Measurements from ENCODE around the gene ZNF436.
"Not testable (repeated sequence)": the region's sequence is repeated elsewhere in the genome, so short reads cannot be mapped to it uniquely, and the experiment has no call there.

The ZNF436 gene

GRCh38 chr1:23366146-23366545 is 3.5 kb downstream of the ZNF436 start:
- DNase-seq: no peak

- no peak for DNase-seq
Measured at GRCh38 chr1:23362218-23362713, 7.4 kb downstream of the ZNF436 start.

GRCh38 chr1:23358310-23358875 is 11.2 kb downstream of the ZNF436 start:
- DNase-seq: no peak

GRCh38 chr1:23357138-23357908 is 12.3 kb downstream of the ZNF436 start:
- DNase-seq: no peak

- DNase-seq: no peak
Measured at GRCh38 chr1:23356471-23357137, 13.0 kb downstream of the ZNF436 start.

- no peak for DNase-seq
Measured at GRCh38 chr1:23354245-23354644, 15.4 kb downstream of the ZNF436 start.

GRCh38 chr1:23352096-23352695 is 17.4 kb downstream of the ZNF436 start:
- no peak for DNase-seq

- DNase-seq: no peak
Measured at GRCh38 chr1:23345920-23346319, 23.7 kb downstream of the ZNF436 start.

- DNase-seq: peak; percentile 35
Measured at GRCh38 chr1:23344987-23345472, 24.6 kb downstream of the ZNF436 start.

- DNase-seq: peak; percentile 100
Measured at GRCh38 chr1:23344111-23344986, 25.3 kb downstream of the ZNF436 start, which contains the start of gene HNRNPR. Gene HNRNPR (minus strand): TSS chr1:23344284. CDS start chr1:23341008, 3,276 bp downstream.

- peak; percentile 82 for DNase-seq
Measured at GRCh38 chr1:23343221-23344110, 26.2 kb downstream of the ZNF436 start.

- DNase-seq: no peak
Measured at GRCh38 chr1:23341931-23342692, 27.5 kb downstream of the ZNF436 start.

- DNase-seq: no peak
Measured at GRCh38 chr1:23339632-23340031, 30.0 kb downstream of the ZNF436 start.

- no peak for DNase-seq
Measured at GRCh38 chr1:23337869-23338268, 31.8 kb downstream of the ZNF436 start.

- no peak for DNase-seq
Measured at GRCh38 chr1:23331713-23332112, 37.9 kb downstream of the ZNF436 start.

GRCh38 chr1:23330846-23331245 is 38.8 kb downstream of the ZNF436 start:
- no peak for DNase-seq

- DNase-seq: no peak
Measured at GRCh38 chr1:23325393-23325792, 44.2 kb downstream of the ZNF436 start.

- no peak for DNase-seq
Measured at GRCh38 chr1:23322770-23323169, 46.9 kb downstream of the ZNF436 start.

- DNase-seq: not testable (repeated sequence)
Measured at GRCh38 chr1:23310280-23310679, 59.4 kb downstream of the ZNF436 start.
